ENCODE results near the gene PLEKHG4. TPM values are rescaled to one million over a fixed set of nuclear protein-coding genes. Genes with fewer than 3 reads are reported as not detected.

The PLEKHG4 gene
- total RNA-seq, 1 experiment from 2014 or later: 5.9 TPM

DNA sequence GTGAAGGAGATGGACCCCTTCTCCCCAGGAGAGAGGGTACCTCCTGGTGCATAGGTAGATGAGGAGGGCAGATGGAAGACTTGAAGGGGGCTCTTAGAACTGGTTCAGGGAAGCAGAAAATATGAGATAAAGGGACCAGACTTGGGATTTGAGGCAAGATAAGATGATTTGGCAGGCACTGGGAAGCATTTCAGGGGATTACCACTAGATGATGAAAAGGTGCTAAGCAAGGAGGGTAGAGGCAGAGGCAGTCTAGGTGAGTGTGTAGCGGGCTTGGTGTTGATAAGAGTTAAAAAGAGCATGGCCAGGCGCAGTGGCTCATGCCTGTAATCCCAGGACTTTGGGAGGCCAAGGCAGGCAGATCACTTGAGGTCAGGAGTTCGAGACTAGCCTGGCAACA lies 16.1 kb upstream of the PLEKHG4 start:
- no peak for DNase-seq (ENCODE audit: low spot score)
- H3K4me3 Mint-ChIP-seq: no peak overlapping the region
- peaks cover 4% of the 10 kb centered on the region; the same call in 1 of the 2 replicates for H3K4me1 Mint-ChIP-seq
- H3K9me3 Mint-ChIP-seq: no peaks in the 10 kb centered on the region
- ChIA-PET CTCF (interaction anchor here (0.8 to 5.3 kb wide), 6 partner anchors 22 to 165 kb away, joined by 3 to 34 read pairs (median 6); no protein-coding TSS in a partner anchor), POLR2A (no interaction called here)
- no peak overlapping the region for H3K27ac Mint-ChIP-seq
- ATAC-seq: no peak
- no peaks in the 10 kb centered on the region for H3K36me3 Mint-ChIP-seq
- no peaks in the 10 kb centered on the region; the same call in 1 of the 2 replicates for H3K27me3 Mint-ChIP-seq (ENCODE audit: low read depth)
- TF ChIP-seq, protein P1, sequence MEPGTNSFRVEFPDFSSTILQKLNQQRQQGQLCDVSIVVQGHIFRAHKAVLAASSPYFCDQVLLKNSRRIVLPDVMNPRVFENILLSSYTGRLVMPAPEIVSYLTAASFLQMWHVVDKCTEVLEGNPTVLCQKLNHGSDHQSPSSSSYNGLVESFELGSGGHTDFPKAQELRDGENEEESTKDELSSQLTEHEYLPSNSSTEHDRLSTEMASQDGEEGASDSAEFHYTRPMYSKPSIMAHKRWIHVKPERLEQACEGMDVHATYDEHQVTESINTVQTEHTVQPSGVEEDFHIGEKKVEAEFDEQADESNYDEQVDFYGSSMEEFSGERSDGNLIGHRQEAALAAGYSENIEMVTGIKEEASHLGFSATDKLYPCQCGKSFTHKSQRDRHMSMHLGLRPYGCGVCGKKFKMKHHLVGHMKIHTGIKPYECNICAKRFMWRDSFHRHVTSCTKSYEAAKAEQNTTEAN (CRISPR knock-in tag; IDR thresholded peaks at IDR 0.05): no peak
- TF ChIP-seq RORB (CRISPR knock-in tag; IDR thresholded peaks at IDR 0.05): no peak
- TF ChIP-seq, protein P2, sequence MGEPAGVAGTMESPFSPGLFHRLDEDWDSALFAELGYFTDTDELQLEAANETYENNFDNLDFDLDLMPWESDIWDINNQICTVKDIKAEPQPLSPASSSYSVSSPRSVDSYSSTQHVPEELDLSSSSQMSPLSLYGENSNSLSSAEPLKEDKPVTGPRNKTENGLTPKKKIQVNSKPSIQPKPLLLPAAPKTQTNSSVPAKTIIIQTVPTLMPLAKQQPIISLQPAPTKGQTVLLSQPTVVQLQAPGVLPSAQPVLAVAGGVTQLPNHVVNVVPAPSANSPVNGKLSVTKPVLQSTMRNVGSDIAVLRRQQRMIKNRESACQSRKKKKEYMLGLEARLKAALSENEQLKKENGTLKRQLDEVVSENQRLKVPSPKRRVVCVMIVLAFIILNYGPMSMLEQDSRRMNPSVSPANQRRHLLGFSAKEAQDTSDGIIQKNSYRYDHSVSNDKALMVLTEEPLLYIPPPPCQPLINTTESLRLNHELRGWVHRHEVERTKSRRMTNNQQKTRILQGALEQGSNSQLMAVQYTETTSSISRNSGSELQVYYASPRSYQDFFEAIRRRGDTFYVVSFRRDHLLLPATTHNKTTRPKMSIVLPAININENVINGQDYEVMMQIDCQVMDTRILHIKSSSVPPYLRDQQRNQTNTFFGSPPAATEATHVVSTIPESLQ (CRISPR knock-in tag; IDR thresholded peaks at IDR 0.05): no peak
- no peak for TF ChIP-seq SMAD4 (CRISPR knock-in tag; IDR thresholded peaks at IDR 0.05)
- TF ChIP-seq FOXP1 (CRISPR knock-in tag; IDR thresholded peaks at IDR 0.05; ENCODE audit: borderline replicate concordance): no peak
- TF ChIP-seq NR2C2 (CRISPR knock-in tag; IDR thresholded peaks at IDR 0.05): no peak
- TF ChIP-seq ZNF317 (CRISPR knock-in tag; IDR thresholded peaks at IDR 0.05; ENCODE audit: borderline replicate concordance, low read depth): no peak
- TF ChIP-seq, protein P3, sequence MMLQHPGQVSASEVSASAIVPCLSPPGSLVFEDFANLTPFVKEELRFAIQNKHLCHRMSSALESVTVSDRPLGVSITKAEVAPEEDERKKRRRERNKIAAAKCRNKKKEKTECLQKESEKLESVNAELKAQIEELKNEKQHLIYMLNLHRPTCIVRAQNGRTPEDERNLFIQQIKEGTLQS (CRISPR knock-in tag; conservative IDR thresholded peaks at IDR 0.05): no peak
- TF ChIP-seq, protein P4, sequence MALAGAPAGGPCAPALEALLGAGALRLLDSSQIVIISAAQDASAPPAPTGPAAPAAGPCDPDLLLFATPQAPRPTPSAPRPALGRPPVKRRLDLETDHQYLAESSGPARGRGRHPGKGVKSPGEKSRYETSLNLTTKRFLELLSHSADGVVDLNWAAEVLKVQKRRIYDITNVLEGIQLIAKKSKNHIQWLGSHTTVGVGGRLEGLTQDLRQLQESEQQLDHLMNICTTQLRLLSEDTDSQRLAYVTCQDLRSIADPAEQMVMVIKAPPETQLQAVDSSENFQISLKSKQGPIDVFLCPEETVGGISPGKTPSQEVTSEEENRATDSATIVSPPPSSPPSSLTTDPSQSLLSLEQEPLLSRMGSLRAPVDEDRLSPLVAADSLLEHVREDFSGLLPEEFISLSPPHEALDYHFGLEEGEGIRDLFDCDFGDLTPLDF (CRISPR knock-in tag; IDR thresholded peaks at IDR 0.05): no peak
- TF ChIP-seq, protein P5, sequence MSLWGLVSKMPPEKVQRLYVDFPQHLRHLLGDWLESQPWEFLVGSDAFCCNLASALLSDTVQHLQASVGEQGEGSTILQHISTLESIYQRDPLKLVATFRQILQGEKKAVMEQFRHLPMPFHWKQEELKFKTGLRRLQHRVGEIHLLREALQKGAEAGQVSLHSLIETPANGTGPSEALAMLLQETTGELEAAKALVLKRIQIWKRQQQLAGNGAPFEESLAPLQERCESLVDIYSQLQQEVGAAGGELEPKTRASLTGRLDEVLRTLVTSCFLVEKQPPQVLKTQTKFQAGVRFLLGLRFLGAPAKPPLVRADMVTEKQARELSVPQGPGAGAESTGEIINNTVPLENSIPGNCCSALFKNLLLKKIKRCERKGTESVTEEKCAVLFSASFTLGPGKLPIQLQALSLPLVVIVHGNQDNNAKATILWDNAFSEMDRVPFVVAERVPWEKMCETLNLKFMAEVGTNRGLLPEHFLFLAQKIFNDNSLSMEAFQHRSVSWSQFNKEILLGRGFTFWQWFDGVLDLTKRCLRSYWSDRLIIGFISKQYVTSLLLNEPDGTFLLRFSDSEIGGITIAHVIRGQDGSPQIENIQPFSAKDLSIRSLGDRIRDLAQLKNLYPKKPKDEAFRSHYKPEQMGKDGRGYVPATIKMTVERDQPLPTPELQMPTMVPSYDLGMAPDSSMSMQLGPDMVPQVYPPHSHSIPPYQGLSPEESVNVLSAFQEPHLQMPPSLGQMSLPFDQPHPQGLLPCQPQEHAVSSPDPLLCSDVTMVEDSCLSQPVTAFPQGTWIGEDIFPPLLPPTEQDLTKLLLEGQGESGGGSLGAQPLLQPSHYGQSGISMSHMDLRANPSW (CRISPR knock-in tag; conservative IDR thresholded peaks at IDR 0.05; ENCODE audit: low read depth): no peak
- TF ChIP-seq CREB1 (CRISPR knock-in tag; IDR thresholded peaks at IDR 0.05): no peak
- TF ChIP-seq, protein P6, sequence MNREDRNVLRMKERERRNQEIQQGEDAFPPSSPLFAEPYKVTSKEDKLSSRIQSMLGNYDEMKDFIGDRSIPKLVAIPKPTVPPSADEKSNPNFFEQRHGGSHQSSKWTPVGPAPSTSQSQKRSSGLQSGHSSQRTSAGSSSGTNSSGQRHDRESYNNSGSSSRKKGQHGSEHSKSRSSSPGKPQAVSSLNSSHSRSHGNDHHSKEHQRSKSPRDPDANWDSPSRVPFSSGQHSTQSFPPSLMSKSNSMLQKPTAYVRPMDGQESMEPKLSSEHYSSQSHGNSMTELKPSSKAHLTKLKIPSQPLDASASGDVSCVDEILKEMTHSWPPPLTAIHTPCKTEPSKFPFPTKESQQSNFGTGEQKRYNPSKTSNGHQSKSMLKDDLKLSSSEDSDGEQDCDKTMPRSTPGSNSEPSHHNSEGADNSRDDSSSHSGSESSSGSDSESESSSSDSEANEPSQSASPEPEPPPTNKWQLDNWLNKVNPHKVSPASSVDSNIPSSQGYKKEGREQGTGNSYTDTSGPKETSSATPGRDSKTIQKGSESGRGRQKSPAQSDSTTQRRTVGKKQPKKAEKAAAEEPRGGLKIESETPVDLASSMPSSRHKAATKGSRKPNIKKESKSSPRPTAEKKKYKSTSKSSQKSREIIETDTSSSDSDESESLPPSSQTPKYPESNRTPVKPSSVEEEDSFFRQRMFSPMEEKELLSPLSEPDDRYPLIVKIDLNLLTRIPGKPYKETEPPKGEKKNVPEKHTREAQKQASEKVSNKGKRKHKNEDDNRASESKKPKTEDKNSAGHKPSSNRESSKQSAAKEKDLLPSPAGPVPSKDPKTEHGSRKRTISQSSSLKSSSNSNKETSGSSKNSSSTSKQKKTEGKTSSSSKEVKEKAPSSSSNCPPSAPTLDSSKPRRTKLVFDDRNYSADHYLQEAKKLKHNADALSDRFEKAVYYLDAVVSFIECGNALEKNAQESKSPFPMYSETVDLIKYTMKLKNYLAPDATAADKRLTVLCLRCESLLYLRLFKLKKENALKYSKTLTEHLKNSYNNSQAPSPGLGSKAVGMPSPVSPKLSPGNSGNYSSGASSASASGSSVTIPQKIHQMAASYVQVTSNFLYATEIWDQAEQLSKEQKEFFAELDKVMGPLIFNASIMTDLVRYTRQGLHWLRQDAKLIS (CRISPR knock-in tag; IDR thresholded peaks at IDR 0.05; ENCODE audit: borderline replicate concordance): no peak
- TF ChIP-seq FOXK1 (CRISPR knock-in tag; IDR thresholded peaks at IDR 0.05): no peak
- TF ChIP-seq, protein P7, sequence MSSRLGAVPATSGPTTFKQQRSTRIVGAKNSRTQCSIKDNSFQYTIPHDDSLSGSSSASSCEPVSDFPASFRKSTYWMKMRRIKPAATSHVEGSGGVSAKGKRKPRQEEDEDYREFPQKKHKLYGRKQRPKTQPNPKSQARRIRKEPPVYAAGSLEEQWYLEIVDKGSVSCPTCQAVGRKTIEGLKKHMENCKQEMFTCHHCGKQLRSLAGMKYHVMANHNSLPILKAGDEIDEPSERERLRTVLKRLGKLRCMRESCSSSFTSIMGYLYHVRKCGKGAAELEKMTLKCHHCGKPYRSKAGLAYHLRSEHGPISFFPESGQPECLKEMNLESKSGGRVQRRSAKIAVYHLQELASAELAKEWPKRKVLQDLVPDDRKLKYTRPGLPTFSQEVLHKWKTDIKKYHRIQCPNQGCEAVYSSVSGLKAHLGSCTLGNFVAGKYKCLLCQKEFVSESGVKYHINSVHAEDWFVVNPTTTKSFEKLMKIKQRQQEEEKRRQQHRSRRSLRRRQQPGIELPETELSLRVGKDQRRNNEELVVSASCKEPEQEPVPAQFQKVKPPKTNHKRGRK (CRISPR knock-in tag; IDR thresholded peaks at IDR 0.05; ENCODE audit: borderline replicate concordance): no peak
